Astrocyte (in vitro differentiated cells and primary cell): ENCODE results near the gene SGCA. TPM values are rescaled to one million over a fixed set of nuclear protein-coding genes. Genes with fewer than 3 reads are reported as not detected.

Source experiments
- DNase-seq: peaks from one replicate; pipeline ENCODE4 v3.0.0-alpha.2; 2010; ENCODE audit warnings: low read depth
- FAIRE-seq: peaks from 2 replicates; lab custom pipeline; 2011; peaks lifted over from hg19 to GRCh38; lab: Jason Lieb, UNC
- H2AFZ ChIP-seq: 2 replicates; pipeline ENCODE4 v1.6.0; 2012; ENCODE audit warnings: low read depth, low read length, inconsistent platforms
- H3K27ac ChIP-seq: 2 replicates; pipeline ENCODE4 v1.5.1; 2011; ENCODE audit warnings: low read depth, low read length, inconsistent platforms
- H3K27me3 ChIP-seq: 2 replicates; pipeline ENCODE4 v1.6.0; 2011; ENCODE audit warnings: low read length, inconsistent platforms; ENCODE audit not compliant: insufficient read depth
- H3K36me3 ChIP-seq: 2 replicates; pipeline ENCODE4 v1.5.1; 2011; ENCODE audit warnings: low read length, inconsistent platforms; ENCODE audit not compliant: insufficient read depth
- H3K4me1 ChIP-seq: 2 replicates; pipeline ENCODE4 v1.5.1; 2011; ENCODE audit warnings: low read length, inconsistent platforms; ENCODE audit not compliant: insufficient read depth
- H3K4me2 ChIP-seq: 2 replicates; pipeline ENCODE4 v1.6.0; 2012; ENCODE audit warnings: low read length, inconsistent platforms
- H3K4me3 ChIP-seq: 2 replicates; pipeline ENCODE4 v1.5.1; 2011; ENCODE audit warnings: low read depth, mild to moderate bottlenecking, low read length, inconsistent platforms; ENCODE audit not compliant: insufficient read depth
- H3K79me2 ChIP-seq: 2 replicates; pipeline ENCODE4 v1.6.0; 2012; ENCODE audit warnings: mild to moderate bottlenecking, low read length, inconsistent platforms; ENCODE audit not compliant: insufficient read depth
- H3K9ac ChIP-seq: 2 replicates; pipeline ENCODE4 v1.6.0; 2012; ENCODE audit warnings: mild to moderate bottlenecking, low read length, inconsistent platforms
- H3K9me3 ChIP-seq: 2 replicates; pipeline ENCODE4 v1.5.1; 2012; ENCODE audit warnings: low read depth, mild to moderate bottlenecking, low read length, inconsistent platforms; ENCODE audit not compliant: insufficient read depth
- H4K20me1 ChIP-seq: 2 replicates; pipeline ENCODE4 v1.6.0; 2012; ENCODE audit warnings: low read length, inconsistent platforms; ENCODE audit not compliant: insufficient read depth
- H3K27ac Mint-ChIP-seq: one replicate; pipeline ENCODE4 v1.8.0; 2021; ENCODE audit warnings: mild to moderate bottlenecking, mixed read lengths; ENCODE audit not compliant: unreplicated experiment
- H3K27me3 Mint-ChIP-seq: one replicate; pipeline ENCODE4 v1.8.0; 2021; ENCODE audit warnings: low read depth, mixed read lengths; ENCODE audit not compliant: unreplicated experiment
- H3K36me3 Mint-ChIP-seq: one replicate; pipeline ENCODE4 v1.8.0; 2021; ENCODE audit warnings: low read depth, mixed read lengths; ENCODE audit not compliant: unreplicated experiment
- H3K4me1 Mint-ChIP-seq: one replicate; pipeline ENCODE4 v1.8.0; 2021; ENCODE audit warnings: low read depth, mixed read lengths; ENCODE audit not compliant: unreplicated experiment
- H3K4me3 Mint-ChIP-seq: one replicate; pipeline ENCODE4 v1.8.0; 2021; ENCODE audit warnings: mild to moderate bottlenecking, moderate library complexity, mixed read lengths; ENCODE audit not compliant: unreplicated experiment
- H3K9me3 Mint-ChIP-seq: one replicate; pipeline ENCODE4 v1.8.0; 2021; ENCODE audit warnings: mild to moderate bottlenecking, mixed read lengths; ENCODE audit not compliant: unreplicated experiment
- CTCF ChIP-seq: IDR thresholded peaks from 2 replicates; pipeline ENCODE4 v1.5.1; 2011; ENCODE audit warnings: low read depth, mild to moderate bottlenecking, inconsistent platforms, low read length, moderate library complexity; ENCODE audit not compliant: insufficient read depth
- EZH2 ChIP-seq: IDR thresholded peaks from 2 replicates; pipeline ENCODE4 v1.6.1; 2012; ENCODE audit warnings: mild to moderate bottlenecking, low read length, inconsistent platforms; ENCODE audit not compliant: insufficient read depth
- total RNA-seq: library from RNA; stranded (reverse); gene quantifications from 2 replicates; pipeline ENCODE4 v1.2.1, GENCODE V29; 2021

The SGCA gene
- total RNA-seq, 1 donor from 2014 or later, result 0.32 TPM

GRCh38 chr17:50199803-50200456 lies 34.1 kb downstream of the SGCA start:
- DNase-seq (peak; percentile 85), FAIRE-seq (no peak)
- Mint-ChIP-seq H3K36me3 (peaks cover 50% of the 10 kb centered on the region), H3K4me1 (peaks cover 52% of the 10 kb centered on the region), H3K4me3 (peak overlapping the region; percentile 93), H3K9me3 (peaks cover 2% of the 10 kb centered on the region), H3K27me3 (no peaks in the 10 kb centered on the region), H3K27ac (peak overlapping the region; percentile 98)
- Histone ChIP-seq H3K9me3 (no peaks in the 10 kb centered on the region), H3K4me3 (peak overlapping the region; percentile 96), H3K4me2 (peak overlapping the region; percentile 89), H3K27ac (peak overlapping the region; percentile 98), H3K27me3 (no peaks in the 10 kb centered on the region), H3K4me1 (peaks cover 69% of the 10 kb centered on the region), H4K20me1 (peaks cover 63% of the 10 kb centered on the region), H3K36me3 (peaks cover 39% of the 10 kb centered on the region), H3K79me2 (peaks cover 89% of the 10 kb centered on the region), H2AFZ (no peak overlapping the region), H3K9ac (peak overlapping the region; percentile 100)
- no peak for TF ChIP-seq CTCF
- no peak for TF ChIP-seq EZH2

GRCh38 chr17:50200457-50201275 lies 34.9 kb downstream of the SGCA start:
- H3K79me2 ChIP-seq, result peaks cover 86% of the 10 kb centered on the region
- peak overlapping the region; percentile 100 for H3K9ac ChIP-seq
- peak; percentile 55 for DNase-seq
- H2AFZ ChIP-seq, result no peak overlapping the region
- H3K27me3 Mint-ChIP-seq, result no peaks in the 10 kb centered on the region
- H3K9me3 Mint-ChIP-seq, result peaks cover 2% of the 10 kb centered on the region
- H3K4me1 ChIP-seq, result peaks cover 69% of the 10 kb centered on the region
- H3K27ac Mint-ChIP-seq, result peak overlapping the region; percentile 98
- H3K36me3 Mint-ChIP-seq, result peaks cover 48% of the 10 kb centered on the region
- no peaks in the 10 kb centered on the region for H3K9me3 ChIP-seq
- peak overlapping the region; percentile 93 for H3K4me3 Mint-ChIP-seq
- peaks cover 52% of the 10 kb centered on the region for H3K4me1 Mint-ChIP-seq
- peak overlapping the region; percentile 96 for H3K4me3 ChIP-seq
- peak overlapping the region; percentile 98 for H3K27ac ChIP-seq
- peak overlapping the region; percentile 89 for H3K4me2 ChIP-seq
- H3K36me3 ChIP-seq, result peaks cover 33% of the 10 kb centered on the region
- TF ChIP-seq EZH2, result no peak
- peak; percentile 73 for TF ChIP-seq CTCF
- peaks cover 56% of the 10 kb centered on the region for H4K20me1 ChIP-seq
- no peak for FAIRE-seq
- no peaks in the 10 kb centered on the region for H3K27me3 ChIP-seq
